Neuronal stem cell (in vitro differentiated cells): Measurements from ENCODE around the gene GCGR.

Source experiments
- DNase-seq: peaks from one replicate; pipeline ENCODE4 v3.0.0-alpha.2; 2013; ENCODE audit warnings: low spot score
- H2AFZ ChIP-seq: one replicate; pipeline ENCODE4 v1.6.1; 2013; ENCODE audit warnings: mild to moderate bottlenecking, low read length, inconsistent platforms
- H2AK5ac ChIP-seq: 2 replicates; pipeline ENCODE4 v1.6.1; 2013; ENCODE audit warnings: low read depth, mild to moderate bottlenecking, inconsistent platforms, low read length, moderate library complexity, mixed read lengths
- H2BK120ac ChIP-seq: 2 replicates; pipeline ENCODE4 v1.6.1; 2013; ENCODE audit warnings: low read depth, mild to moderate bottlenecking, inconsistent platforms, low read length, moderate library complexity, mixed read lengths
- H2BK12ac ChIP-seq: one replicate; pipeline ENCODE4 v1.6.1; 2013; ENCODE audit warnings: low read length, inconsistent platforms
- H2BK15ac ChIP-seq: 2 replicates; pipeline ENCODE4 v1.6.1; 2013; ENCODE audit warnings: mild to moderate bottlenecking, low read length, inconsistent platforms, mixed read lengths
- H2BK5ac ChIP-seq: one replicate; pipeline ENCODE4 v1.6.1; 2013; ENCODE audit warnings: inconsistent platforms, mild to moderate bottlenecking, low read length, moderate library complexity
- H3K14ac ChIP-seq: one replicate; pipeline ENCODE4 v1.6.1; 2013; ENCODE audit warnings: low read length, inconsistent platforms
- H3K18ac ChIP-seq: 2 replicates; pipeline ENCODE4 v1.6.1; 2013; ENCODE audit warnings: low read length, inconsistent platforms
- H3K23ac ChIP-seq: 2 replicates; pipeline ENCODE4 v1.6.1; 2013; ENCODE audit warnings: low read depth, mild to moderate bottlenecking, mixed read lengths, low read length, inconsistent platforms; ENCODE audit not compliant: poor library complexity
- H3K27ac ChIP-seq: replicated peaks from 3 replicates; pipeline ENCODE4 v1.5.1; 2013; ENCODE audit warnings: low read length, inconsistent platforms
- H3K27me3 ChIP-seq, 3 experiments: 2 replicates each; pipeline ENCODE4 v1.6.1; 2013; ENCODE audit warnings: low read length in 3 of 3, mild to moderate bottlenecking in 2 of 3, inconsistent platforms in 1 of 3, low read depth in 1 of 3, mixed read lengths in 1 of 3, moderate library complexity in 1 of 3; ENCODE audit not compliant: control insufficient read depth in 3 of 3, insufficient read depth in 3 of 3
- H3K36me3 ChIP-seq, 2 donors: replicated peaks in 1 of 2; 2 replicates each; pipeline ENCODE4 v1.6.1; 2013; ENCODE audit warnings: low read length in 2 of 2; ENCODE audit not compliant: control insufficient read depth in 2 of 2, insufficient read depth in 2 of 2
- H3K4ac ChIP-seq: 2 replicates; pipeline ENCODE4 v1.6.1; 2013; ENCODE audit warnings: inconsistent platforms, mild to moderate bottlenecking, low read length, moderate library complexity
- H3K4me1 ChIP-seq, 2 donors: 1 replicate in 1 of 2; 2 replicates in 1 of 2; pipeline ENCODE4 v1.6.1; 2013; ENCODE audit warnings: low read length in 2 of 2, low read depth in 1 of 2; ENCODE audit not compliant: control insufficient read depth in 2 of 2, insufficient read depth in 1 of 2
- H3K4me2 ChIP-seq: one replicate; pipeline ENCODE4 v1.6.1; 2013; ENCODE audit warnings: mild to moderate bottlenecking, low read length, inconsistent platforms; ENCODE audit not compliant: insufficient read depth, poor library complexity, severe bottlenecking
- H3K4me3 ChIP-seq, 2 donors: 2 replicates each; pipeline ENCODE4 v1.5.1; 2013; ENCODE audit warnings: low read length in 2 of 2, mild to moderate bottlenecking in 2 of 2, inconsistent platforms in 1 of 2, moderate library complexity in 1 of 2
- H3K79me1 ChIP-seq: one replicate; pipeline ENCODE4 v1.6.1; 2013; ENCODE audit warnings: low read depth, mild to moderate bottlenecking, inconsistent platforms, low read length, moderate library complexity
- H3K9ac ChIP-seq: one replicate; pipeline ENCODE4 v1.6.1; 2013; ENCODE audit warnings: mild to moderate bottlenecking, low read depth, low read length, inconsistent platforms; ENCODE audit not compliant: poor library complexity
- H3K9me3 ChIP-seq, 2 donors: replicated peaks in 1 of 2; 2 replicates each; pipeline versions ENCODE3 to v1.6.1; 2013; ENCODE audit warnings: low read length in 2 of 2, mild to moderate bottlenecking in 2 of 2, inconsistent platforms in 1 of 2, low read depth in 1 of 2, mixed read lengths in 1 of 2, moderate library complexity in 1 of 2; ENCODE audit not compliant: control insufficient read depth in 2 of 2, insufficient read depth in 1 of 2
- H4K8ac ChIP-seq: one replicate; pipeline ENCODE4 v1.6.1; 2013; ENCODE audit warnings: low read depth, mild to moderate bottlenecking, inconsistent platforms, low read length, moderate library complexity
- H4K91ac ChIP-seq: one replicate; pipeline ENCODE4 v1.6.1; 2013; ENCODE audit warnings: low read length, low read depth, mild to moderate bottlenecking, inconsistent platforms; ENCODE audit not compliant: poor library complexity
- WGBS, 2 donors: extraction: QIAGEN DNeasy Blood & Tissue Kit; methylation state at CpG; one replicate each; pipeline ENCODE4 v1.1.7; 2013; ENCODE audit warnings: missing lambda C conversion rate in 2 of 2, mixed read lengths in 1 of 2; ENCODE audit not compliant: insufficient read length in 2 of 2, insufficient replicate concordance in 1 of 2; ENCODE audit errors: extremely low coverage in 2 of 2; 5-methylcytosine and 5-hydroxymethylcytosine counted together

The GCGR gene

DNA sequence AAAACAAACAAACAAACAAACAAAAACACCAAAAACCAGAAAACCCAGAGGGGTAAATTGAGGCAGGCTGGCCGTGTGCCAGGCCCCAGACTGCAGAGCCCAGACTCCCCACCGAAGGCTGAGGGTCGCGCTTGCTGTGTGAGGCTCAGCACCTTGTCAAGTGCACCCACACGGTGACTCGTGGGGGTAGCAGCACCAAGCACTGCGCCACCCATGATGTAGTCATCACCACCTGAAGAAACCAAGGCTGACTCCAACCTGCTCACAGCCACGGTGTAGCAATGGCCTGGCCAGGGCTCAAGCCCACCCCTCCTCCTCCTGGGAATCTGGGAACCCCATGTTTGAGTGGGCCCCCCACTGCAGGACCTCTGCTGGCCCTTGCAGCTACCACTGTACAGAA, 17.2 kb downstream of the GCGR start:
- no peak for DNase-seq
- Histone ChIP-seq H3K14ac (no peak overlapping the region), H3K18ac (no peak overlapping the region), H2BK120ac (no peak overlapping the region), H3K27ac (no peak overlapping the region), H3K9me3 (no peaks in the 10 kb centered on the region), H2BK15ac (no peak overlapping the region), H3K27me3 (no peaks in the 10 kb centered on the region), H3K4ac (no peak overlapping the region), H3K9ac (no peak overlapping the region), H2BK5ac (peak overlapping the region; percentile 24), H3K36me3 (peaks cover 3 to 28% of the 10 kb centered on the region in 2 donors), H3K4me2 (no peak overlapping the region), H2AFZ (no peak overlapping the region), H2BK12ac (no peak overlapping the region), H4K91ac (no peak overlapping the region), H2AK5ac (peak overlapping the region; percentile 70), H4K8ac (peak overlapping the region; percentile 65), H3K79me1 (peaks cover 7% of the 10 kb centered on the region), H3K23ac (peak overlapping the region; percentile 73), H3K4me3 (no peak overlapping the region), H3K4me1 (peaks cover 0 to 8% of the 10 kb centered on the region in 2 donors)
- WGBS, 2 donors: no CpG with 5 or more reads among the region's 8 CpGs

- H3K9me3 ChIP-seq: no peaks in the 10 kb centered on the region
- no peak overlapping the region for H4K91ac ChIP-seq
- H3K27me3 ChIP-seq: no peaks in the 10 kb centered on the region
- no peak overlapping the region for H3K4me3 ChIP-seq
- H3K4me2 ChIP-seq: no peak overlapping the region
- no peak overlapping the region for H2BK120ac ChIP-seq
- no peak overlapping the region for H2AFZ ChIP-seq
- H3K79me1 ChIP-seq: peaks cover 8% of the 10 kb centered on the region
- peak overlapping the region; percentile 73 for H3K23ac ChIP-seq
- H3K36me3 ChIP-seq: peaks cover 3 to 28% of the 10 kb centered on the region in 2 donors
- H2BK5ac ChIP-seq: peak overlapping the region; percentile 24
- H3K4ac ChIP-seq: no peak overlapping the region
- H4K8ac ChIP-seq: peak overlapping the region; percentile 65
- no peak overlapping the region for H2BK12ac ChIP-seq
- no peak overlapping the region for H2BK15ac ChIP-seq
- H3K4me1 ChIP-seq: peaks cover 0 to 8% of the 10 kb centered on the region in 2 donors
- no peak overlapping the region for H3K18ac ChIP-seq
- no peak overlapping the region for H3K9ac ChIP-seq
- H3K14ac ChIP-seq: no peak overlapping the region
- no peak for DNase-seq
- H3K27ac ChIP-seq: no peak overlapping the region
- no CpG with 5 or more reads among the region's 20 CpGs for WGBS, 2 donors
- H2AK5ac ChIP-seq: peak overlapping the region; percentile 70
These were observed 17.8 kb downstream of the GCGR start for GRCh38 chr17:81821603-81822311.

DNA sequence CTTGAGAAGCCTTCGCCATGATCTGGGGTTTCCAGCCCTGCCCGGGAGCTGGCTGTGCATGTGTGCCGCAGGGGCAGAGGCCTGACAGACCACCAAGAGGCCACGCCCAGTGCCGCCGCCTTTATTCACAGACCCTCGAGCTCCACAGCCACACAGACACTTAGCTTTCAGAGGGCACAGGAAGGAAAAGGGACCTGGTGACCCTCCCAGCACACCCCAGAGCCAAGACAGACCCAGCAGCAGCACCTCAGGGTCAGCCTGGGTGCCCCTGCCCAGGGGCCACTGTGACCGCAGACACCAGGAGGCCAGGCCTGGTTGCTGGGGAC, 18.3 kb downstream of the GCGR start:
- WGBS, 2 donors: no CpG with 5 or more reads among the region's 8 CpGs
- no peak for DNase-seq

GRCh38 chr17:81822996-81823819, 19.3 kb downstream of the GCGR start:
- Histone ChIP-seq H3K4me2 (no peak overlapping the region), H2BK15ac (no peak overlapping the region), H2AFZ (no peak overlapping the region), H2BK5ac (no peak overlapping the region), H2BK12ac (no peak overlapping the region), H3K79me1 (peaks cover 9% of the 10 kb centered on the region), H3K9ac (no peak overlapping the region), H3K4me1 (peaks cover under 1 to 6% of the 10 kb centered on the region in 2 donors), H3K27ac (no peak overlapping the region), H3K4me3 (no peak overlapping the region), H2BK120ac (no peak overlapping the region), H4K8ac (no peak overlapping the region), H3K36me3 (peaks cover 3 to 28% of the 10 kb centered on the region in 2 donors), H2AK5ac (no peak overlapping the region), H3K4ac (no peak overlapping the region), H3K18ac (no peak overlapping the region), H3K9me3 (no peaks in the 10 kb centered on the region), H3K27me3 (no peaks in the 10 kb centered on the region), H4K91ac (no peak overlapping the region), H3K14ac (no peak overlapping the region), H3K23ac (peak overlapping the region; percentile 65)
- no peak for DNase-seq
- WGBS, 2 donors: no CpG with 5 or more reads among the region's 30 CpGs

More for the DNA sequence above, 18.3 kb downstream of the GCGR start:
- no peak overlapping the region for H4K91ac ChIP-seq
- H3K27me3 ChIP-seq: no peaks in the 10 kb centered on the region
- H2BK15ac ChIP-seq: no peak overlapping the region
- no peak overlapping the region for H4K8ac ChIP-seq
- H3K4me1 ChIP-seq: peaks cover 0 to 8% of the 10 kb centered on the region in 2 donors
- H2BK5ac ChIP-seq: no peak overlapping the region
- H3K4ac ChIP-seq: no peak overlapping the region
- H3K23ac ChIP-seq: peak overlapping the region; percentile 17
- H3K9me3 ChIP-seq: no peaks in the 10 kb centered on the region
- no peak overlapping the region for H3K14ac ChIP-seq
- H3K9ac ChIP-seq: no peak overlapping the region
- no peak overlapping the region for H2BK12ac ChIP-seq
- H3K27ac ChIP-seq: no peak overlapping the region
- H2BK120ac ChIP-seq: no peak overlapping the region
- no peak overlapping the region for H2AFZ ChIP-seq
- H3K4me2 ChIP-seq: no peak overlapping the region
- H3K4me3 ChIP-seq: no peak overlapping the region
- H3K18ac ChIP-seq: peak overlapping the region; percentile 38
- no peak overlapping the region for H2AK5ac ChIP-seq
- peaks cover 3 to 28% of the 10 kb centered on the region in 2 donors for H3K36me3 ChIP-seq
- H3K79me1 ChIP-seq: peaks cover 8% of the 10 kb centered on the region
